ENCODE data around the gene AKIP1.

GRCh38 chr11:8925711-8926110 lies 14.7 kb downstream of the AKIP1 start:
- TF ChIP-seq CTCF (IDR thresholded peaks at IDR 0.05): no peak
- TF ChIP-seq EZH2 (IDR thresholded peaks at IDR 0.05): no peak
